HG03457 (cell line): ENCODE data around the gene VGLL4.
"Not testable (repeated sequence)": the region's sequence is repeated elsewhere in the genome, so short reads cannot be mapped to it uniquely, and the experiment has no call there.

Source experiments
- ATAC-seq: cut with Tn5 transposase; IDR thresholded peaks from one replicate; pipeline ENCODE4 v1.9.1; 2021; ENCODE audit warnings: moderate number of reproducible peaks; ENCODE audit not compliant: unreplicated experiment

The VGLL4 gene

GRCh38 chr3:11643605-11644087 is at the start of gene VGLL4:
Gene VGLL4, minus strand, starts transcription at chr3:11643915. Its CDS starts 397 bp downstream, at chr3:11643518.
- peak; percentile 50 for ATAC-seq

GRCh38 chr3:11692532-11692813 is 48.8 kb upstream of the VGLL4 start:
- ATAC-seq, result no peak

GRCh38 chr3:11691767-11692531 is 48.2 kb upstream of the VGLL4 start:
- no peak for ATAC-seq

- no peak for ATAC-seq
These were observed 47.4 kb upstream of the VGLL4 start for GRCh38 chr3:11690863-11691766.

GRCh38 chr3:11689749-11690148 is 46.0 kb upstream of the VGLL4 start:
- no peak for ATAC-seq

- ATAC-seq, result not testable (repeated sequence)
These were observed 41.3 kb upstream of the VGLL4 start for GRCh38 chr3:11684980-11685379.

GRCh38 chr3:11680509-11680908 is 36.8 kb upstream of the VGLL4 start:
- no peak for ATAC-seq

- no peak for ATAC-seq
These were observed 36.2 kb upstream of the VGLL4 start for GRCh38 chr3:11679964-11680363.

GRCh38 chr3:11672363-11672762 is 28.6 kb upstream of the VGLL4 start:
- ATAC-seq, result no peak

GRCh38 chr3:11671648-11672100 is 28.0 kb upstream of the VGLL4 start:
- no peak for ATAC-seq

GRCh38 chr3:11668243-11669235 is 24.8 kb upstream of the VGLL4 start:
- ATAC-seq, result no peak

- ATAC-seq, result no peak
These were observed 21.6 kb upstream of the VGLL4 start for GRCh38 chr3:11665331-11665730.

- ATAC-seq, result no peak
These were observed 18.8 kb upstream of the VGLL4 start for GRCh38 chr3:11662392-11662990.

- no peak for ATAC-seq
These were observed 18.1 kb upstream of the VGLL4 start for GRCh38 chr3:11661827-11662226.

GRCh38 chr3:11661052-11661656 is 17.4 kb upstream of the VGLL4 start:
- ATAC-seq, result no peak

GRCh38 chr3:11660242-11660641 is 16.5 kb upstream of the VGLL4 start:
- no peak for ATAC-seq

- ATAC-seq, result no peak
These were observed 14.5 kb upstream of the VGLL4 start for GRCh38 chr3:11658180-11658579.

- ATAC-seq, result no peak
These were observed 11.6 kb upstream of the VGLL4 start for GRCh38 chr3:11655196-11655928.

- no peak for ATAC-seq
These were observed 10.5 kb upstream of the VGLL4 start for GRCh38 chr3:11654166-11654565.
